Endodermal cell (in vitro differentiated cells): Measurements from ENCODE around the gene ZNF182. TPM values are rescaled to one million over a fixed set of nuclear protein-coding genes. Genes with fewer than 3 reads are reported as not detected.
A peak's percentile ranks its signal among the peaks of the same experiment; 100 is the strongest.
"Not testable (repeated sequence)": the region's sequence is repeated elsewhere in the genome, so short reads cannot be mapped to it uniquely, and the experiment has no call there.

ENCODE experiments used
- DNase-seq: peaks from one replicate; pipeline ENCODE4 v3.0.0-alpha.2; 2017
- H3K27ac ChIP-seq: 2 replicates; pipeline ENCODE4 v1.5.1; 2013; ENCODE audit warnings: mild to moderate bottlenecking, low read depth, low read length, moderate library complexity
- H3K27me3 ChIP-seq: 2 replicates; pipeline ENCODE4 v1.6.1; 2013; ENCODE audit warnings: mild to moderate bottlenecking, low read length, moderate library complexity; ENCODE audit not compliant: insufficient read depth, control insufficient read depth, poor library complexity, severe bottlenecking
- H3K36me3 ChIP-seq: 2 replicates; pipeline ENCODE4 v1.7.0; 2013; ENCODE audit warnings: mild to moderate bottlenecking, low read length, moderate library complexity; ENCODE audit not compliant: control insufficient read depth, insufficient read depth
- H3K4me1 ChIP-seq: one replicate; pipeline ENCODE4 v1.7.0; 2013; ENCODE audit warnings: low read length; ENCODE audit not compliant: control insufficient read depth, insufficient read depth
- H3K4me3 ChIP-seq: 2 replicates; pipeline ENCODE4 v1.5.1; 2013; ENCODE audit warnings: mild to moderate bottlenecking, low read length, moderate library complexity
- H3K9ac ChIP-seq: 2 replicates; pipeline ENCODE4 v1.6.1; 2013; ENCODE audit warnings: mild to moderate bottlenecking, low read length, moderate library complexity; ENCODE audit not compliant: poor library complexity, severe bottlenecking; ENCODE audit errors: extremely low read depth
- H3K9me3 ChIP-seq: 2 replicates; pipeline ENCODE4 v1.6.1; 2013; ENCODE audit warnings: mild to moderate bottlenecking, low read length, moderate library complexity; ENCODE audit not compliant: control insufficient read depth
- H3K27ac Mint-ChIP-seq: 2 replicates; pipeline ENCODE4 v1.8.0; 2020; ENCODE audit warnings: mixed read lengths
- H3K27me3 Mint-ChIP-seq: 2 replicates; pipeline ENCODE4 v1.8.0; 2021; ENCODE audit warnings: mild to moderate bottlenecking, mixed read lengths; ENCODE audit not compliant: insufficient read depth
- H3K36me3 Mint-ChIP-seq: 2 replicates; pipeline ENCODE4 v1.8.0; 2020; ENCODE audit warnings: low read depth, mixed read lengths
- H3K4me1 Mint-ChIP-seq: 2 replicates; pipeline ENCODE4 v1.8.0; 2020; ENCODE audit warnings: mixed read lengths
- H3K4me3 Mint-ChIP-seq: 2 replicates; pipeline ENCODE4 v1.8.0; 2020; ENCODE audit warnings: mild to moderate bottlenecking, moderate library complexity, mixed read lengths
- H3K9me3 Mint-ChIP-seq: 2 replicates; pipeline ENCODE4 v1.8.0; 2020; ENCODE audit warnings: mild to moderate bottlenecking, mixed read lengths
- WGBS, 2 experiments: methylation state at CpG; one replicate each; pipeline versions ENCODE4 v1.1.5 to v1.1.7; 2013; ENCODE audit warnings: missing lambda C conversion rate in 2 of 2, mixed read lengths in 1 of 2; ENCODE audit not compliant: insufficient coverage in 1 of 2, insufficient read length in 1 of 2; 5-methylcytosine and 5-hydroxymethylcytosine counted together
- total RNA-seq, 2 donors: library from RNA; stranded (reverse); fragmentation: NEBNext Ultra II Directional in 1 of 2; extraction: Animal tissue kit (Norgen Biotek cat#: 25700) in 1 of 2; gene quantifications; 2 replicates in 1 of 2; 3 replicates in 1 of 2; pipeline ENCODE4 v1.2.1, GENCODE V29; 2021
- TF ChIP-seq, protein P1 (sequence below): fragments of 200-600 bp; sonication (generic); conservative IDR thresholded peaks from 2 replicates; pipeline ENCODE4 v1.5.0; 2021; ENCODE audit warnings: antibody characterized with exemption, mild to moderate bottlenecking

The ZNF182 gene
- total RNA-seq, 2 donors from 2014 or later, result 5.8 to 10.5 TPM

DNA sequence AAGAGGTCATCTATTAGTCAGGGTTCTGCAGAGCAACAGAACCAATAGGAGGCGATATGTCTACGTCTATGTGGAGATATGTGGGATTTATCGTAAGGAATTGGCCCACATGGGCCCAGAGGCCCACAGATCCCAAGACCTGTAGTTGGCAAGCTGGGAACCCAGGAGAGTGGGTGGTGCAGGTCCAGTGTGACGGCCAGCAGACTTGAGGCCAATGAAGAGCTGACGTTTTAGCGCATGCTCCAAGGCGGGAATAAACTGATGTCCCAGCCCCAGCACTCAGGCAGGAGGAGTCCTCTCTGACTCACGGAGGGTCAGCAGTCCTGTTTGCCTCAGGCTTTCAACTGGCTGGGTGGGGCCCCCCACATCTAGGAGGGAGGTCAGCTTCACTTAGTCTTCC lies 24.3 kb upstream of the ZNF182 start:
- WGBS, 2 experiments, result 90% methylated on average over 8 of the region's 8 CpGs; no CpG with 5 or more reads in 1 of the 2 experiments
- no peak overlapping the region for H3K4me3 Mint-ChIP-seq
- H3K4me3 ChIP-seq, result no peak overlapping the region
- H3K27ac ChIP-seq, result no peak overlapping the region
- H3K27me3 ChIP-seq, result no peaks in the 10 kb centered on the region
- H3K9ac ChIP-seq, result no peak overlapping the region
- no peaks in the 10 kb centered on the region for H3K4me1 Mint-ChIP-seq
- DNase-seq, result no peak
- H3K27ac Mint-ChIP-seq, result no peak overlapping the region
- H3K9me3 Mint-ChIP-seq, result peaks cover 53% of the 10 kb centered on the region
- no peaks in the 10 kb centered on the region for H3K36me3 ChIP-seq
- TF ChIP-seq, protein P1, sequence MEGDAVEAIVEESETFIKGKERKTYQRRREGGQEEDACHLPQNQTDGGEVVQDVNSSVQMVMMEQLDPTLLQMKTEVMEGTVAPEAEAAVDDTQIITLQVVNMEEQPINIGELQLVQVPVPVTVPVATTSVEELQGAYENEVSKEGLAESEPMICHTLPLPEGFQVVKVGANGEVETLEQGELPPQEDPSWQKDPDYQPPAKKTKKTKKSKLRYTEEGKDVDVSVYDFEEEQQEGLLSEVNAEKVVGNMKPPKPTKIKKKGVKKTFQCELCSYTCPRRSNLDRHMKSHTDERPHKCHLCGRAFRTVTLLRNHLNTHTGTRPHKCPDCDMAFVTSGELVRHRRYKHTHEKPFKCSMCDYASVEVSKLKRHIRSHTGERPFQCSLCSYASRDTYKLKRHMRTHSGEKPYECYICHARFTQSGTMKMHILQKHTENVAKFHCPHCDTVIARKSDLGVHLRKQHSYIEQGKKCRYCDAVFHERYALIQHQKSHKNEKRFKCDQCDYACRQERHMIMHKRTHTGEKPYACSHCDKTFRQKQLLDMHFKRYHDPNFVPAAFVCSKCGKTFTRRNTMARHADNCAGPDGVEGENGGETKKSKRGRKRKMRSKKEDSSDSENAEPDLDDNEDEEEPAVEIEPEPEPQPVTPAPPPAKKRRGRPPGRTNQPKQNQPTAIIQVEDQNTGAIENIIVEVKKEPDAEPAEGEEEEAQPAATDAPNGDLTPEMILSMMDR, result no peak
- no peaks in the 10 kb centered on the region for H3K9me3 ChIP-seq
- no peaks in the 10 kb centered on the region for H3K36me3 Mint-ChIP-seq
- H3K27me3 Mint-ChIP-seq, result no peaks in the 10 kb centered on the region
- H3K4me1 ChIP-seq, result no peaks in the 10 kb centered on the region

DNA sequence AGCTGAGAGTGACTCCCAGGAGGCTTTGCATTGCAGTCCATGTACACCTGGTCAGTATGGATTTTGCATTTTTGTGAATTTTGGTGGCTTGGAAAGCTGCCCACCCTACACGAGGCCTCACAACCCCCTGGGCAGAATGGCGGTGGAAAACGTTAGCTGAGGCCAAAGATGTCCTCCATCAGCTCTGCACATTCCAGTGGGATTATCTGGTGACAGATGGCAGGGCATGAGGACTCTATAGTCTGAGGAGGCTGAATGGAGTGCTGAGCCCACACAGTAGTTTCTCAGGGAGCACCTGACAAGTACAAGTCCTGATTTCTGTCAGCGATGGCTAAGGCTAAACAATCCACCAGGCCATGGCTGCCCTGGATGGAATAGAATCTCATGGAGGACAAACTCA lies 23.8 kb upstream of the ZNF182 start:
- H3K4me3 Mint-ChIP-seq, result not testable (repeated sequence)

DNA sequence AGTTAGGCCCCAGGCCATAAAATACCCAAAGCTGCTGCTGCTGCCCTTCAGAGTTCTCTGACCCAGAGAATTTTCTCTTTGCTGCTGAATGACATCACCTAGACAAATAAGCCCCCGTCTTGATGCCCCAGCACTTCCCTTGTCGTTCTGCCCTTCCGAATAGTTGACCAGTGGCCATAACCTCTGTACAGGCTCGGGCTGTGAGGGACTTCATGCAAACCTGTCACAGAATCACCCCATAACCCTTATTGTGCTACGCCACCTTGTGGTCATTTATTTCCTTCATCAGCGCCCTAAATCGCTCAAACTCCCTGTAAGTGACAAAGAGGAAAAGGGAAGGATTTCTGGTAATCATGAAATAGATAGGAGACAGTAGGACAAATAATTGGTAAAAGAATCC lies 21.8 kb upstream of the ZNF182 start:
- no peaks in the 10 kb centered on the region for H3K4me1 ChIP-seq
- H3K27ac ChIP-seq, result no peak overlapping the region
- Mint-ChIP-seq H3K4me3 (no peak overlapping the region), H3K27ac (no peak overlapping the region), H3K9me3 (peaks cover 49% of the 10 kb centered on the region), H3K4me1 (no peaks in the 10 kb centered on the region), H3K27me3 (no peaks in the 10 kb centered on the region), H3K36me3 (no peaks in the 10 kb centered on the region)
- H3K4me3 ChIP-seq, result no peak overlapping the region
- H3K36me3 ChIP-seq, result no peaks in the 10 kb centered on the region
- H3K27me3 ChIP-seq, result no peaks in the 10 kb centered on the region
- DNase-seq, result peak; percentile 76
- WGBS, 2 experiments, result 16% methylated on average over 6 of the region's 7 CpGs; no CpG with 5 or more reads in 1 of the 2 experiments
- TF ChIP-seq, protein P1, result peak; percentile 73
- H3K9me3 ChIP-seq, result no peaks in the 10 kb centered on the region
- no peak overlapping the region for H3K9ac ChIP-seq

More for the DNA sequence above, 23.8 kb upstream of the ZNF182 start:
- not testable (repeated sequence) for H3K27me3 ChIP-seq, H3K27ac Mint-ChIP-seq, H3K9ac ChIP-seq, H3K4me3 ChIP-seq, H3K4me1 ChIP-seq, H3K4me1 Mint-ChIP-seq, H3K9me3 ChIP-seq, H3K36me3 ChIP-seq, DNase-seq, H3K27me3 Mint-ChIP-seq, H3K36me3 Mint-ChIP-seq, H3K27ac ChIP-seq
- peaks cover 53% of the 10 kb centered on the region for H3K9me3 Mint-ChIP-seq
- WGBS, 2 experiments, result 87% methylated on average over 3 of the region's 4 CpGs; no CpG with 5 or more reads in 1 of the 2 experiments

DNA sequence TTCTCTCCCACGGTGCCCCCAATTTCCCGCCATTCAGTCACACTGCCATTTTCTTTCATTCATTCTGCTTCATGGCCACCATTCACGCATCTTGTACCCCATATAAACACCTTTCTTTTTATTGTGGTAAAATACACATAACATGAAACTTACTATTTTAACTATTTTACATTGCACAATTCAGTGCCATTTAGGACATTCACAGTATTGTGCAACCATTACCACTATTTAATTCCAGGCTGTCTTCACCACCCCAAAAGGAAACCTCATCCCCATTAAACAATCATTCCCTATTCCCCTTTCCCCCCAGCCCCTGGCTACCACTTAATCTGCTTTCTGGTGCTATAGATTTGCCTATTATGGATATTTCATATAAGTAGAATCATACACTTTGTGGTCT lies 18.9 kb upstream of the ZNF182 start:
- Mint-ChIP-seq H3K4me3 (no peak overlapping the region), H3K36me3 (no peaks in the 10 kb centered on the region)

More for the DNA sequence above, 18.9 kb upstream of the ZNF182 start:
- H3K4me1 Mint-ChIP-seq, result no peaks in the 10 kb centered on the region
- Histone ChIP-seq H3K4me1 (no peaks in the 10 kb centered on the region), H3K4me3 (no peak overlapping the region), H3K9ac (no peak overlapping the region), H3K9me3 (no peaks in the 10 kb centered on the region), H3K36me3 (no peaks in the 10 kb centered on the region), H3K27me3 (no peaks in the 10 kb centered on the region), H3K27ac (no peak overlapping the region)
- peaks cover 35% of the 10 kb centered on the region for H3K9me3 Mint-ChIP-seq
- TF ChIP-seq, protein P1, result no peak
- no peak overlapping the region for H3K27ac Mint-ChIP-seq
- H3K27me3 Mint-ChIP-seq, result no peaks in the 10 kb centered on the region
- DNase-seq, result no peak
- 97 to 100% methylated on average over 3 of the region's 3 CpGs for WGBS, 2 experiments
